ENCODE data around the gene SPC25. TPM values are rescaled to one million over a fixed set of nuclear protein-coding genes. Genes with fewer than 3 reads are reported as not detected.
"Not testable (repeated sequence)": the region's sequence is repeated elsewhere in the genome, so short reads cannot be mapped to it uniquely, and the experiment has no call there.

The SPC25 gene
- total RNA-seq, 1 donor from 2014 or later: 4.4 TPM

DNA sequence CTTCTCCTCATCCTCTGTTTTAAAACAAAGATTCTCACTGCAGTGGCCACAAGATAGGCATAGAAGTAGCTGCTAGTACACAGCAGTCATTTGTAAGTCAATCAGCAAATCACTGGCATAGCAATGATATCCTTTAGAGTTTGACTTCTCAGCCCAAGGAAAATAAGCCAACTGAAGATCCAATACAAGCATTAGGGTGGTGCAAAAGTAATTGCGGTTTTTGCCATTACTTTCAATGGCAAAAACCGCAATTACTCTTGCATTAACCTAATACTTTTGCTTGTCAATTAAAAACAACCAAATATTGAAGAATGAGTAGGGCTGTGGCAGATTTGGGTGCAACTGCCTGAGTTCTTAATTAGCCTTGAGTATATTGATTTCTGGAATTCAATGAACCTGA lies 13.7 kb upstream of the SPC25 start:
- DNase-seq (ENCODE audit: low read depth, low spot score): no peak

DNA sequence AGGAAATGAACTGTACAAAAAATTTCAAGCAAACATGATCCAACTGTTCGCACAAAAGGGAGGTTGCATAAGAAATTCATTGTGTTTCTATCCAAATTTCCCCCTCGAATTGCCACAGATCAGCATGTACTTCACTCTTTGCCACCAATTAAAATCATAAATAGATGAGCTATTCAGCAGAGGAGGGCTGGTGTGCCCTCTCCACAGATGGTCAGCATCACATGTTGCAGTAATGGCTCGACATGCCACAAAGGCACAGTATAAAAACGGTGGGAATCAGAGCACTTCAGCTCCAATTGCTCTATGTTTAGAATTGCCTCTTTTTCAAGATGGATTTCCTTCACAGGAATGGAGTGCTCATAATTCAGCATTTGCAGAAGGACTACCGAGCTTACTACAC lies 10.8 kb upstream of the SPC25 start, which contains the start of gene G6PC2:
TSS of gene G6PC2 (plus strand) at position 289 of the 400 bp plus-strand sequence. CDS start at position 330, 41 bp downstream.
- no peak for DNase-seq (ENCODE audit: low read depth, low spot score)

DNA sequence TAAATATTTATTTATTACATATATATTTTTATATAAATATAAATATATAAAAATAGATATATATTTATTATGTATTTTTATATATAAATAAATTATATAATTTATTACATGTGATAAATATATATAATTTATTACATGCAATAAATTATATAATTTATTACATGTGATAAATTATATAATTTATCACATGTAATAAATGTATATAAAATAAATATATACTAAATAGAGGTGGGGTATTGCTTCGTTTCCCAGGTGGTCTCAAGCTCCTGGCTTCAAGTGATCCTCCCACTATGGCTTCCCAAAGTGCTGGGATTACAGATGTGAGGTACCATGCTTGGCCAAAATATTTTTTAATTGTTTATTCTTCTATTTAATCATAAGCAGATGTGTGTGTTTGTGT lies 7.2 kb upstream of the SPC25 start:
- no peak for DNase-seq (ENCODE audit: low read depth, low spot score)

DNA sequence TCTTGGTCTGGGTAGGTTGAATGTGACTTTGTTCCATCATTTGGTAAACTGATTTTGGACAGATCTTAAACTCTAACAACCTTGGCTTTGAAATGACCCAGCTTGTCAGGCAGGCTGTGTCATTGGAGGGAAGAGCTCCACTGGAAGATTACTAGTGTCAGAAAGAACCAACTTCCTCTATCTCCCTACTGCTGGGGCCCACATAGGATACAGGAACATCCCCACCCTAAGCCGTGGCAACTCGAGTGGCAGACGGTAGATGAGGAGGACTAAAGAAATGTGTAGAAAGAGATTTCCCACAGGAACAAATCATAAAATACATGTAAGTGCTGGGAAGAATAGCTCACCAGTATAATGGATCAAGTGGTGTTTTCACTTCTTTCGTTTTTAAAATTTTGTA lies 6.6 kb upstream of the SPC25 start:
- DNase-seq (ENCODE audit: low read depth, low spot score): no peak

DNA sequence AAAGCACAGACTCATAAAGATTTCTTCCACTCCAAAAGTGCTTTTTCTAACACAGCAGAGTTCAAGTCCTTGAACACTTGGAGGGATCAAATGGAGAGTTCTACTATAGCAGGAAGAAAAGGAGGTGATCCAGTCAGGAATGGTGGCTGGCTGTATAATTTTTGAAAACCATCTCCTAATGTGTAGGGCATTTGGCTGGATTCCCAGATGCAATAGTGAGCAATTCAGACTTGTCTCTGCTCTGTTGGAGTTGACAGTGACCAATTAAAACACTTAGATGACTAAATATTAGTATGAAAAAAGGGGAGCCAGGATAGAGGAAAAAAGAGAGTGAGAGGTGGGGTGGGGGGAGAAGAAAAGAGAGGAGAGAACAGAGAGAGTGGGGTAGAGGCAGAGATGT lies 5.5 kb upstream of the SPC25 start:
- no peak for DNase-seq (ENCODE audit: low read depth, low spot score)

DNA sequence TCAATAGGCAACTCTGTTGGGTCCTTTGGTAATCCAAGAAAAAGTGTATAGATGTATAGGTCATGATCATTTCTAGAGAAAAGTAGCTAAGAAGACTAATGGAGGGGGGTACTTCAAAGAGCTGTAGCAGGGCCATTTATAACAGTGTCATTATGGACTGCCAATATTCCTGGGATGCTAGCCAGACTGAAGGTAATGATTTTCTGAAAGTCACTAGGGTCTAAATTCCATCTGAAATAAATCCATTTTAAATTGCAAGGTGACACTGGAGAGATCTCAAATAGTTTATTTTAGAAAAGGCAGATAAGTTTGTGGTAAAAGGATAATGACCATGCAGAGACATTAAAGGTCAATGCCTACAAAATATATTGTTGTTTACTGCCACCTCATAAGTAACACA lies 4.5 kb upstream of the SPC25 start:
- DNase-seq (ENCODE audit: low read depth, low spot score): no peak

DNA sequence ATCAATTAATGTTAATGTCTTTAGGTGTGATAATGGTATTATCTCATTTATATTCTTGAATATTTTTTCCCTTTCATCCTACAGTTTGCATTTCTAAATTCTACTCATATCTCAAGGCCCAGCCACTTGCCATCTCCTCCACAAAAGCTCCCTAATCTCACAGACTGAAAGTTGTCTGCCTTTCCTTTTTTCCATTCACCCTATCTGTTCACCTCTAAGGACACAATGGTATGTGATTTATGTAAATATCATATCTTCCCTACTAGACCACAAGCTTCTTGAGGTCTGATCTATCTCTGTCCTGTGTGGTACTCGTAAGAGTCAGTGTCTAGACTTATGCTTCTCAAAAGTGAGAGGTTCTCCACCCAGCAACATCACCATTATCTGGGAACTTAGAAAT lies 3.9 kb upstream of the SPC25 start:
- DNase-seq (ENCODE audit: low read depth, low spot score): no peak

DNA sequence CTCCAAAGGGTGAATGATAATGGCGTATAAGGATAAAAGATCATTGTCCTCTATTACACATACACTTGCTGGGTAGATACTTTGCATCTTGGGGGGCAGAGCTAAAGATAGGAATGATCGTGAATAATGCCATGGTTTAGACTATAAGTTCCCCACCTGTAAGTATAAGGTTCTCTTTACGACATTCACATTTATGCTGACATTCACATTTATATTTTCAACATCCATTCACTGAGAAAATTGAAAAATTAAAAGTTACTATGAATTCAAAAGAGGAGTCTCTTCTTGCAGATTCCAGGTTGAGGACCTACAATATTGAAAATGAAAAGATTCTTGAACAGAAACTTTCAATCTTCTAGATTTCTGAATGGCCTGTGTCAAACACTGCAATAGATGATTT lies 2.1 kb upstream of the SPC25 start:
- no peak for DNase-seq (ENCODE audit: low read depth, low spot score)

DNA sequence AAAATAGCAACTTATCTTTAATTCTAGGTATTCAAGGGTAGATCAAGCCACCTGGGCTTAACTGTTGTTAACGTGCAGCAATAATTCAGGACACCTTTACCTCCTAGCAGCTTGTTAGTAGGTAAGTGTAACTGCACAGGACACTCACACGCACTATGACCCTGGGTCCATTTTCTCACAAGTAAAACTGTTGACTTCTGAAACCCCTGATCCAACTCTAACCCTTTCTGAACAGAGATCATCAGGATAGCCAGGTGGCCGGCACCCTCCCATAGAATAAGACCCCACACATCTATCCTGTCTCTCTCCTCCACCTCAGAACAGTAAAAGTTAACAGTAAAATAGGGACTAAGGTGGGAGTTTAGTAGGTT lies 610 bp downstream of the SPC25 start:
- no peak for DNase-seq (ENCODE audit: low read depth, low spot score)

DNA sequence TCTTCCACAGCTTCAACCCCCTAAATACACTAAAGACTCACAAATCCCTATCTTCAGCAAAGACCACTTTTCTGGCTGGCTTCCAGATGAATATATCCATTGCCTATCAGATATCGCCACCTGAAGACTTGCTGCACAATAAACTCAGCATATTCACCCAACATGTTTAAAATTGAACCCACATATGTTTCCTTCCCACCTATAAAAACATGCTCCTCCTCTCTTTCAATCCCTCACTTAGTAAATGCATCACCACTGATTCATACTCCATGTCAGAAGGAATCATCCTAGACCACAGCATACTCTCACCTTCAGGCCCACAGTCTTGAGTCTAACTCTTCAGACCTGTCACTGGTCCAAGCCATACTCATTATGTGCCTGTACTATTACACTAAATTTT lies 5.3 kb downstream of the SPC25 start:
- DNase-seq (ENCODE audit: low read depth, low spot score): no peak

DNA sequence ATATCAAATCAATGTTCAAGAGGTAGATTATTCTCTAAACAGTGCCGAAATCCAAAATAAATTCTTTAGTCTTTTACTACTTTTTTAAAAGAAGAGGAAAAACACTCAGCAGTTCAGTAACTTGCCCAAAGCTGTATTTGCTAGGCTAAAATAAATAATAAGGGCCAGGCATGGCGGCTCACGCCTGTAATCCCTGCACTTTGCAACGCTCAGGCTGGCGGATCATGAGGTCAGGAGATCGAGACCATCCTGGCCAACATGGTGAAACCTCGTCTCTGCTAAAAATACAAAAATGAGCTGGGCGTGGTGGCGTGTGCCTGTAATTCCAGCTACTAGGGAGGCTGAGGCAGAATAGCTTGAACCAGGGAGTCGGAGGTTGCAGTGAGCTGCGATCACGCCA lies 8.1 kb downstream of the SPC25 start:
- DNase-seq (ENCODE audit: low read depth, low spot score): not testable (repeated sequence)

DNA sequence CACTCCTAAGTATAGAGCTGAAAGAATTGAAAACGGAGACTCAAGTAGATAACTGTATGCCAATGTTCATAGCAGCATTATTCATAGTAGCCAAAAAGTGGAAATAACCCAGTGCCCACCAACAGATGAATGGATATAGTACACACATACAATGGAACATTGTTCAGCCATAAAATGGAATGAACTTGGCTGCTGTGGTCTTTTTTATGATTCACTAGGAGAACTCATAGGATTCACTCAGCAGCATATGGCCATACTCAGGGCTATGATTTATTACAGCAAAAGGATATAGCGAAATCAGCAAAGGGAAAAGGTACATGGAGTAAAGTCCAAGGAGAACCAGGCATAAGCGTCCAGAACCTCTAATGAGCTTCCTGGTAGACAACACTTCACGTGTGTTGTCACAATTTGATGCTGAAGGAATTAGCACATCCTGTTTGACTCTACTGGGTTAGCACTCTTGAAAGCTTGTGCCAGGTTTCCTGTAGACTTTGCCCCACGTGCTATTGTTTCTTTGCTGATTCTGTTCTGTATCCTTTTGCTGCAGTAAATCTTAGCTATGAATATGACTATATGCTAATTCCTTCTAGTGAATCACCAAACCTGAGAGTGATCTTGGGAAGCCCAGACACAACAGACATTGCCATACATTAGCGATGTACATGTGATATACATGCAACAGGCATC lies 15.7 kb downstream of the SPC25 start:
- no peak for DNase-seq (ENCODE audit: low read depth, low spot score)

DNA sequence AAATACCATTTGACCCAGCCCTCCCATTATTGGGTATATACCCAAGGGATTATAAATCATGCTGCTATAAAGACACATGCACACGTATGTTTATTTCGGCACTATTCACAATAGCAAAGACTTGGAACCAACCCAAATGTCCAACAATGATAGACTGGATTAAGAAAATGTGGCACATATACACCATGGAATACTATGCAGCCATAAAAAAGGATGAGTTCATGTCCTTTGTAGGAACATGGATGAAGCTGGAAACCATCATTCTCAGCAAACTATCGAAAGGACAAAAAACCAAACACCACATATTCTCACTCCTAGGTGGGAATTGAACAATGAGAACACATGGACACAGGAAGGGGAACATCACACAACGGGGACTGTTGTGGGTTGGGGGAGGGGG lies 19.4 kb downstream of the SPC25 start:
- not testable (repeated sequence) for DNase-seq (ENCODE audit: low read depth, low spot score)

DNA sequence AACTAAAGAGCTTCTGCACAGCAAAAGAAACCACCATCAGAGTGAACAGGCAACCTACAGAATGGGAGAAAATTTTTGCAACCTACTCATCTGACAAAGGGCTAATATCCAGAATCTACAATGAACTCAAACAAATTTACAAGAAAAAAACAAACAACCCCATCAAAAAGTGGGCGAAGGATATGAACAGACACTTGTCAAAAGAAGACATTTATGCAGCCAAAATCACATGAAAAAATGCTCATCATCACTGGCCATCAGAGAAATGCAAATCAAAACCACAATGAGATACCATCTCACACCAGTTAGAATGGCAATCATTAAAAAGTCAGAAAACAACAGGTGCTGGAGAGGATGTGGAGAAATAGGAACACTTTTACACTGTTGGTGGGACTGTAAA lies 19.9 kb downstream of the SPC25 start:
- not testable (repeated sequence) for DNase-seq (ENCODE audit: low read depth, low spot score)

DNA sequence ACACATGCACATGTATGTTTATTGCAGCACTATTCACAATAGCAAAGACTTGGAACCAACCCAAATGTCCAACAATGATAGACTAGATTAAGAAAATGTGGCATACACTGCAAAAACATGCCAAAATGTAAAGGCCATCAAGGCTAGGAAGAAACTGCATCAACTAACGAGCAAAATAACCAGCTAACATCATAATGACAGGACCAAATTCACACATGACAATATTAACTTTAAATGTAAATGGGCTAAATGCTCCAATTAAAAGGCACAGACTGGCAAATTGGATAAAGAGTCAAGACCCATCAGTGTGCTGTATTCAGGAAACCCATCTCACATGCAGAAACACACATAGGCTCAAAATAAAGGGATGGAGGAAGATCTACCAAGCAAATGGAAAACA lies 23.1 kb downstream of the SPC25 start:
- DNase-seq (ENCODE audit: low read depth, low spot score): not testable (repeated sequence)

DNA sequence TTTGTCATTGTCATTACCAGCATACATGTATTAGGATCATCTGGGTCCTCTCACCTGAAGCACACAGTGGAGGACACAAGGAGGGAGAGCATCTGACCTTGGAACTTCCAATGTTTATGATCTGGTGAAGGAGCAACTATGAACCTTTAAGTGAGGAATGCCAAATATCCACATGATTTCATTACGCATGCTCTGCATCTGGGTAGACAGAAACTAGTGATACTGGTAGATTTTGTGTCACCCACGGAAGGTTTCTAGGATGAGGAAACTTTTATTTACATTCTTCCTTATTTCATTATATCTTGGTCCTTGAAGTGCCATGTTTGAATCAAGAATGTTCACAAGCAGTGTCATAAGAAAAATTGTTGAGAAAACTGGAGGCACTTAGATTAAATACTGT lies 32.1 kb downstream of the SPC25 start:
- DNase-seq (ENCODE audit: low read depth, low spot score): no peak

DNA sequence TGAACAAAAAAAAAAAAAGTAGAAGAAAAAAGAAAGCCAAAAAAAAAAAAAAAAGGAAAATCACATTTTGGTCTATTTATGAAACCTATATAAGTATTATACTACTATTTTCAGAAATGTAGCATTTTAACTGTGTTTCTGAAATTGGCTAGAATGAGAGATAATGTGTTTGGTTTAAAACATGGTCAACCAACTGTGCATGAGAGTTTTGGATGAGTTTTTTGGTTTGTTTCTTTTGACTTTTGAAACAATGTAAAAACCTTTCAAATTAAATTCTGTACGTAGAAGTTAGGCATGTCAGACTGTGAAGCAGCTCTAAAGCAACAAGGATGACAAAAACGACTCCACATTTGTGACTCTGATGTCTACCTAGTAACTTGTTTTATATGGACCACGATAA lies 34.6 kb downstream of the SPC25 start:
- DNase-seq (ENCODE audit: low read depth, low spot score): no peak

DNA sequence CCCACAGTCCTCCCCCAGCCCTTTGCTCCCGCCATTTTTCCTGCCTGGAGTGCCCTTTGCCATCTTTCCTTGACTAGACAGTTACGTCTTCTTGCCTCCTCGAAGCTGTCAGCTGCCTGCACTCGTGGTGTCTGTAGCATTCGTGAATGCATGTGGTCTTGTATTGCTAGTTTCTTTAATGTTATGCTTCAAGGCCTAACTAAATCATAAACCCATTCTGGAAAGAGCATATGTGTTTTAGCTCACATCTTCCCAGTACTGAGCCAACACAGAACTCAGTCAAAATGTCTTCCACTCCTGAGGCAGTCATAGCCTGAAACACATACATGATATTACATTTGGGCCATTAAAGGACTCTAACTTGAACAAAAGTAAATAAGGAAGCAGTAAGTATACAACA lies 35.6 kb downstream of the SPC25 start:
- no peak for DNase-seq (ENCODE audit: low read depth, low spot score)

DNA sequence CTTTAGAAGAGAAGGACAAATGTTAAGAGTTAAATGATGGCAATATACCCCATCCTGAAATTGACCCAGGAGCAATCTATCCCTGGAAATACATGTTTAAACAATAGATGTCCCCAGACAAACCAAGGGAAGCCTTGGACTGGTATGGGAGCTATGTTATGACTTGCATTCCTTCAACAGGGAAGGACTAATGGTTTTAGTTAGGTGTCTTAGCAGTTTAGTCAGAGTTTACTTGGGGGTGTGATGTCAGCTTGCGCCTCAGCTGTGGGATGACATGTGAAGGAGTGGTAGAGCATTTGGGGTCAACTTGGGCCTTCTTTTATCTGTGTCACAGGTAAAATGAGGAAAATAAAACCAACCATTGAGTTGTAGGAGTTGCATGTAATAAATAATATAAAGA lies 36.8 kb downstream of the SPC25 start:
- DNase-seq (ENCODE audit: low read depth, low spot score): no peak

DNA sequence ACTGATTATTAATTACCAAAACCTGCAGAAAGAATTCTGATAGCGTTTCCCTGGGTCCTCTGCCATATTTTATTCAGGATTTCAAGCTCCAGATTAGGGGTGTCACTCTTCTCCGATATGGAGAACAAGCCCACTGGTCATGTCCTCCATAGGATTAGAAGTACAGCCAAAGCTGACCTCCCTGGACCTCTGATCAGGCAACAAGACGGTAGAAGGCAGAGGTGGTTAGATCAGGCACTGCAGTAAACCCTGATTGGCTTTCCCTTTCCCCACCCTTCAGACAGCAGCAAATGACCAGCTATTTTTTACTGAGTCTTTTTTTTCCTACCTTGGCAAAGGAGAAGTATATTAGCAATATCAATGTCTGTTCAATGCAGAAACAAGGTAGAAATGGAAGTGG lies 37.7 kb downstream of the SPC25 start:
- no peak for DNase-seq (ENCODE audit: low read depth, low spot score)

DNA sequence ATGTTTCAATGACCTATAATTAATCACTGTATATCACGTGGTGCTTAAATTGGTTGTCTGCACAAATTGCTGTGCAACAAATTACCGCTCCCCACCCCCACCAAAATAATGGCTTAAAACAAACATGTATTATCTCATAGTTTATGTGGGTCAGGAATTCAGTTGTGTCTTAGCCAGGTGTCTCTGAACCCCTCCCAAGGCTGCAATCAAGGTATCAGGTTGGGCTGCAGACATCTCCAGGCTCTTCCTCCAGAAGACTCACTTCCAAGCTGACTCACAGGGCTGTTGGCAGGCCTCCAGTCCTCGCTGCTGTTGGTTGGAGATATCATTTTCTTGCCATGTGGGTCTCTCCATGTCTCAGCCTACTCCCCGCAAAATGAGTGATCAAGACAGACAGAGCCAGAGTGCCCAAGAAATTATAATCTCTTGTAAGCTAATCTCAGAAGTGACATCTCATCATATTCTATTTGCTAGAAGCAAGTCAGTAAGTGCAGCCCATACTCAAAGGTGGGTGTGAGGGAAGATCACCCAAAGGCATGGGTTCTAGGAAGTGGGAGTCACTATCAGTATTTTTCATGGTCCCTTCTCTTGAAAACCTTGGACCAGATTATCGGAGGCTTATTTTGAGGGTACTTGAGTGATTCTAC lies 38.4 kb downstream of the SPC25 start:
- DNase-seq (ENCODE audit: low read depth, low spot score): peak; percentile 80

DNA sequence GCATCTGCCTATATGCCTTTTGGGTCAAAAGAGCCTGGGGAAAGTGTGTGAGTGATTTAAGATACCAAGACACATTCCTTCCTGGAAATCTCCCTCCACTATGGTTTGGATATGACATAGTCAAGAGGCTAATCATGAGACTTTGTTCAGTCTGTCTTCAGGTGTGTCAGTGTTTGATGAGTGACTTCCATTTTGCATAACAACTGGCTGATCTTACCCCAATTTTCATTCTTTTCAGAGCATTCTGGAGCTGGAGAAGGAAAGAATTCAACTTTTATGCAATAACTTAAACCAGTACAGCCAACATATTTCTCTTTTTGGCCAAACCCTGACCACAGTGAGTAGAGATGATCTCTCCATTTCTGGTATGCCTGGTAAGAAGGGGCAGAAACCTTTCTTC lies 39.4 kb downstream of the SPC25 start:
- DNase-seq (ENCODE audit: low read depth, low spot score): no peak

DNA sequence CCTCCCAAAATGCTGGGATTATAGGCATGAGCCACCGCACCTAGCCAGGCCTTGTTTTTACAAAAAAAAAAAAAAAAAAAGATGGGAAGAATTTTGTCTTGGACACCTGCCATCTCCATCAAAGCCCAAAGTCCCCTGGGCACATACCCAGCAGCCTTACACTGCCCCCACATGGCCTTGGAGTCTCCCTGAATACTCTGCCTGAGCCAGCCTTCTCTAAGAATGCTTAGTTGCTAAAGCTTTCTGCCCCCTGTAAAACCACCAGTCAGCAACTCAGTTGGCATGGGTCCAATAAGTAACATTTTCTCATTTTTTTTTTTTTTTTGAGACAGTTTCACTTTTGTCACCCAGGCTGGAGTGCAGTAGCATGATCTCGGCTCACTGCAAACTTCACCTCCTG lies 40.6 kb downstream of the SPC25 start:
- DNase-seq (ENCODE audit: low read depth, low spot score): peak; percentile 2
